H1 (cell line): ENCODE measurements around the gene COL20A1. TPM values are rescaled to one million over a fixed set of nuclear protein-coding genes. Genes with fewer than 3 reads are reported as not detected.
A peak's percentile ranks its signal among the peaks of the same experiment; 100 is the strongest.

Source experiments
- CTCF ChIA-PET: fragments of 300-600 bp; sonication (Branson Sonifier 250); formaldehyde crosslinking; loops from one replicate; lab custom pipeline; 2021; ENCODE audit not compliant: partially characterized antibody; lab: Charles Lee
- POLR2A ChIA-PET: fragments of 300-600 bp; sonication (Branson Sonifier 250); formaldehyde crosslinking; loops from one replicate; lab custom pipeline; 2021; ENCODE audit warnings: inconsistent platforms; ENCODE audit not compliant: partially characterized antibody; lab: Charles Lee
- DNase-seq, 2 experiments: peaks; one replicate each; pipeline versions ENCODE4 v3.0.0 to v3.0.0-alpha.2; 2010 to 2022; ENCODE audit warnings: low spot score in 2 of 2, low read depth in 1 of 2, mixed read lengths in 1 of 2
- FAIRE-seq: peaks from 2 replicates; lab custom pipeline; 2011; peaks lifted over from hg19 to GRCh38; lab: Jason Lieb, UNC
- H2AFZ ChIP-seq: 2 replicates; pipeline ENCODE4 v1.8.1; 2012; ENCODE audit warnings: low read length, inconsistent platforms
- H2AK5ac ChIP-seq: 2 replicates; pipeline ENCODE4 v1.6.1; 2013; ENCODE audit warnings: low read depth, low read length
- H2BK120ac ChIP-seq: replicated peaks from 2 replicates; pipeline ENCODE3; 2013; ENCODE audit warnings: low read depth, low read length, inconsistent platforms
- H2BK12ac ChIP-seq: 2 replicates; pipeline ENCODE4 v1.6.1; 2013; ENCODE audit warnings: low read depth, low read length
- H2BK15ac ChIP-seq: 2 replicates; pipeline ENCODE4 v1.6.1; 2013; ENCODE audit warnings: low read length
- H2BK20ac ChIP-seq: 2 replicates; pipeline ENCODE4 v1.6.1; 2013; ENCODE audit warnings: low read length
- H2BK5ac ChIP-seq: 2 replicates; pipeline ENCODE4 v1.6.1; 2013; ENCODE audit warnings: low read depth, low read length
- H3K14ac ChIP-seq: 2 replicates; pipeline ENCODE4 v1.6.1; 2013; ENCODE audit warnings: inconsistent platforms; ENCODE audit not compliant: insufficient read length
- H3K18ac ChIP-seq: 2 replicates; pipeline ENCODE4 v1.6.1; 2013; ENCODE audit warnings: low read length; ENCODE audit errors: extremely low read depth
- H3K23ac ChIP-seq: 2 replicates; pipeline ENCODE4 v1.6.1; 2013; ENCODE audit warnings: inconsistent platforms; ENCODE audit not compliant: insufficient read length
- H3K23me2 ChIP-seq: 2 replicates; pipeline ENCODE4 v1.6.1; 2013; ENCODE audit warnings: low read depth, low read length
- H3K27ac ChIP-seq: 2 replicates; pipeline ENCODE4 v1.6.1; 2011; ENCODE audit warnings: low read depth, low read length, inconsistent platforms
- H3K27me3 ChIP-seq, 4 experiments: replicated peaks in 1 of 4; 1 replicate in 1 of 4; 2 replicates in 3 of 4; pipeline versions ENCODE4 v1.6.1 to v1.8.1; 2011 to 2013; ENCODE audit warnings: low read length in 3 of 4, mild to moderate bottlenecking in 3 of 4, inconsistent platforms in 2 of 4, mixed read lengths in 2 of 4, moderate library complexity in 1 of 4; ENCODE audit not compliant: control insufficient read depth in 3 of 4, insufficient read depth in 3 of 4; ENCODE audit errors: extremely low read depth in 1 of 4
- H3K36me3 ChIP-seq, 4 experiments: 2 replicates each; pipeline versions ENCODE4 v1.6.1 to v1.8.1; 2011 to 2013; ENCODE audit warnings: mild to moderate bottlenecking in 4 of 4, low read length in 3 of 4, moderate library complexity in 2 of 4, control low read depth in 1 of 4, inconsistent platforms in 1 of 4; ENCODE audit not compliant: insufficient read depth in 4 of 4, control insufficient read depth in 2 of 4
- H3K4ac ChIP-seq: replicated peaks from 2 replicates; pipeline ENCODE3; 2013; ENCODE audit warnings: low read length, low read depth, mixed read lengths, inconsistent platforms; ENCODE audit not compliant: insufficient read length
- H3K4me1 ChIP-seq, 4 experiments: replicated peaks in 1 of 4; 1 replicate in 1 of 4; 2 replicates in 3 of 4; pipeline versions ENCODE4 v1.6.1 to v1.8.1; 2011 to 2013; ENCODE audit warnings: low read length in 3 of 4, inconsistent platforms in 2 of 4, mixed read lengths in 1 of 4; ENCODE audit not compliant: insufficient read depth in 4 of 4, control insufficient read depth in 3 of 4
- H3K4me2 ChIP-seq, 2 experiments: 2 replicates each; pipeline versions ENCODE4 v1.6.1 to v1.8.1; 2011 to 2013; ENCODE audit warnings: low read depth in 2 of 2, low read length in 2 of 2, control low read depth in 1 of 2, inconsistent platforms in 1 of 2, mild to moderate bottlenecking in 1 of 2; ENCODE audit not compliant: insufficient read depth in 1 of 2
- H3K4me3 ChIP-seq, 4 experiments: fragments of 200-600, 300-600 bp in 1 of 4; sonication (generic), shearing (Covaris generic), sonication (Bioruptor Twin) in 1 of 4; 2 replicates each; pipeline versions ENCODE4 v1.5.1 to v1.8.1; 2011 to 2016; ENCODE audit warnings: low read length in 4 of 4, low read depth in 3 of 4, control low read depth in 2 of 4, inconsistent platforms in 2 of 4, mild to moderate bottlenecking in 2 of 4, mixed read lengths in 1 of 4, moderate library complexity in 1 of 4; ENCODE audit not compliant: insufficient read depth in 2 of 4; ENCODE audit errors: extremely low read depth in 1 of 4
- H3K56ac ChIP-seq: replicated peaks from 2 replicates; pipeline ENCODE3; 2013; ENCODE audit warnings: low read depth, mild to moderate bottlenecking, mixed read lengths, low read length, inconsistent platforms; ENCODE audit not compliant: insufficient read length
- H3K79me1 ChIP-seq: 2 replicates; pipeline ENCODE4 v1.6.1; 2013; ENCODE audit warnings: low read depth, low read length, control low read depth
- H3K79me2 ChIP-seq, 2 experiments: 2 replicates each; pipeline versions ENCODE4 v1.6.1 to v1.8.1; 2012 to 2013; ENCODE audit warnings: low read length in 2 of 2, mild to moderate bottlenecking in 2 of 2, inconsistent platforms in 1 of 2; ENCODE audit not compliant: insufficient read depth in 2 of 2, control insufficient read depth in 1 of 2
- H3K9ac ChIP-seq, 4 experiments: replicated peaks in 1 of 4; 1 replicate in 1 of 4; 2 replicates in 3 of 4; pipeline versions ENCODE4 v1.6.1 to v1.8.1; 2011 to 2013; ENCODE audit warnings: low read depth in 3 of 4, low read length in 3 of 4, control low read depth in 2 of 4, mild to moderate bottlenecking in 2 of 4, moderate library complexity in 2 of 4, inconsistent platforms in 1 of 4; ENCODE audit errors: extremely low read depth in 1 of 4
- H3K9me3 ChIP-seq, 2 experiments: 2 replicates each; pipeline versions ENCODE4 v1.6.1 to v1.8.1; 2012 to 2013; ENCODE audit warnings: mild to moderate bottlenecking in 2 of 2, moderate library complexity in 2 of 2, control low read depth in 1 of 2, inconsistent platforms in 1 of 2, low read depth in 1 of 2, low read length in 1 of 2, mixed read lengths in 1 of 2; ENCODE audit not compliant: insufficient read depth in 2 of 2
- H4K20me1 ChIP-seq, 2 experiments: replicated peaks in 1 of 2; 2 replicates each; pipeline versions ENCODE3 to v1.8.1; 2011 to 2013; ENCODE audit warnings: inconsistent platforms in 2 of 2, low read length in 2 of 2, mild to moderate bottlenecking in 1 of 2; ENCODE audit not compliant: insufficient read depth in 2 of 2, control insufficient read depth in 1 of 2
- H4K5ac ChIP-seq: 2 replicates; pipeline ENCODE4 v1.6.1; 2013; ENCODE audit warnings: low read length, low read depth, mixed read lengths, inconsistent platforms; ENCODE audit not compliant: insufficient read length
- H4K8ac ChIP-seq: 2 replicates; pipeline ENCODE4 v1.8.0; 2013; ENCODE audit warnings: mild to moderate bottlenecking, moderate library complexity, low read length, inconsistent platforms; ENCODE audit not compliant: insufficient read depth; ENCODE audit errors: extremely low read depth
- H4K91ac ChIP-seq: replicated peaks from 2 replicates; pipeline ENCODE3; 2013; ENCODE audit warnings: low read length, mixed read lengths, inconsistent platforms; ENCODE audit not compliant: insufficient read length
- ASH2L ChIP-seq: fragments of 200-600, 300-600 bp; sonication (generic); IDR thresholded peaks from one replicate; pipeline ENCODE4 v1.7.1; 2017; ENCODE audit warnings: low read length
- CTCF ChIP-seq, 3 experiments: IDR thresholded peaks; 1 replicate in 2 of 3; 2 replicates in 1 of 3; pipeline versions ENCODE4 v1.5.1 to v1.6.1; 2011; ENCODE audit warnings: low read length in 3 of 3, mild to moderate bottlenecking in 3 of 3, inconsistent platforms in 2 of 3, low read depth in 1 of 3, moderate library complexity in 1 of 3; ENCODE audit not compliant: insufficient read depth in 1 of 3; ENCODE audit errors: control extremely low read depth in 1 of 3
- HDAC6 ChIP-seq: IDR thresholded peaks from one replicate; pipeline ENCODE4 v1.7.1; 2012; ENCODE audit warnings: low read depth, mild to moderate bottlenecking, inconsistent platforms, low read length, moderate library complexity
- JUN ChIP-seq: IDR thresholded peaks from 2 replicates; pipeline ENCODE4 v1.6.1; 2011; ENCODE audit warnings: low read depth, mild to moderate bottlenecking, improper control_type of control experiment, low read length
- KDM5A ChIP-seq: fragments of 200-600 bp; IDR thresholded peaks from 2 replicates; pipeline ENCODE4 v1.7.1; 2012; ENCODE audit warnings: mild to moderate bottlenecking, low read length, inconsistent platforms, mixed read lengths
- RBBP5 ChIP-seq: IDR thresholded peaks from 2 replicates; pipeline ENCODE4 v1.7.1; 2012; ENCODE audit warnings: low read depth, mild to moderate bottlenecking, inconsistent platforms, low read length, moderate library complexity, borderline replicate concordance
- SIN3A ChIP-seq, 2 experiments: IDR thresholded peaks in 1 of 2; conservative IDR thresholded peaks in 1 of 2; 2 replicates each; pipeline ENCODE4 v1.6.1; 2011 to 2012; ENCODE audit warnings: low read length in 2 of 2, improper control_type of control experiment in 1 of 2, low read depth in 1 of 2, mild to moderate bottlenecking in 1 of 2
- SP4 ChIP-seq: IDR thresholded peaks from 2 replicates; pipeline ENCODE4 v1.6.1; 2012; ENCODE audit warnings: low read length, inconsistent platforms
- WGBS, 2 experiments: shearing (Covaris generic) in 1 of 2; methylation state at CpG; one replicate each; pipeline versions ENCODE4 v1.1.6 to v1.1.7; 2013 to 2015; ENCODE audit warnings: low lambda C conversion rate in 2 of 2, mixed read lengths in 2 of 2, inconsistent platforms in 1 of 2, low coverage in 1 of 2, missing lambda C conversion rate in 1 of 2; ENCODE audit not compliant: insufficient replicate concordance in 2 of 2, insufficient coverage in 1 of 2, insufficient read length in 1 of 2; ENCODE audit errors: extremely low coverage in 1 of 2, missing lambda C conversion rate in 1 of 2; 5-methylcytosine and 5-hydroxymethylcytosine counted together
- polyA plus RNA-seq, 7 experiments: library from polyadenylated mRNA; depleted of rRNA in 3 of 7; stranded (reverse) in 5 of 7; unstranded in 2 of 7; fragments of >200 nt in 5 of 7; fragments of 200-250 nt in 2 of 7; gene quantifications; 1 replicate in 5 of 7; 2 replicates in 1 of 7; 4 replicates in 1 of 7; pipeline versions ENCODE4 v1.2.1 to v1.2.3, GENCODE V29; 2011 to 2013; ENCODE audit warnings: missing spikeins in 2 of 7, mixed read lengths in 2 of 7
- total RNA-seq: library from RNA; stranded (reverse); fragmentation: NEBNext Ultra II Directional; extraction: Animal tissue kit (Norgen Biotek cat#: 25700); gene quantifications from 2 replicates; pipeline ENCODE4 v1.2.1, GENCODE V29; 2021

The COL20A1 gene
- total and polyA plus RNA-seq, 2 of the 8 experiments (the other 6 are each of a cell fraction or from before 2014, with no cell fraction given), result 0.19 to 0.21 TPM

DNA sequence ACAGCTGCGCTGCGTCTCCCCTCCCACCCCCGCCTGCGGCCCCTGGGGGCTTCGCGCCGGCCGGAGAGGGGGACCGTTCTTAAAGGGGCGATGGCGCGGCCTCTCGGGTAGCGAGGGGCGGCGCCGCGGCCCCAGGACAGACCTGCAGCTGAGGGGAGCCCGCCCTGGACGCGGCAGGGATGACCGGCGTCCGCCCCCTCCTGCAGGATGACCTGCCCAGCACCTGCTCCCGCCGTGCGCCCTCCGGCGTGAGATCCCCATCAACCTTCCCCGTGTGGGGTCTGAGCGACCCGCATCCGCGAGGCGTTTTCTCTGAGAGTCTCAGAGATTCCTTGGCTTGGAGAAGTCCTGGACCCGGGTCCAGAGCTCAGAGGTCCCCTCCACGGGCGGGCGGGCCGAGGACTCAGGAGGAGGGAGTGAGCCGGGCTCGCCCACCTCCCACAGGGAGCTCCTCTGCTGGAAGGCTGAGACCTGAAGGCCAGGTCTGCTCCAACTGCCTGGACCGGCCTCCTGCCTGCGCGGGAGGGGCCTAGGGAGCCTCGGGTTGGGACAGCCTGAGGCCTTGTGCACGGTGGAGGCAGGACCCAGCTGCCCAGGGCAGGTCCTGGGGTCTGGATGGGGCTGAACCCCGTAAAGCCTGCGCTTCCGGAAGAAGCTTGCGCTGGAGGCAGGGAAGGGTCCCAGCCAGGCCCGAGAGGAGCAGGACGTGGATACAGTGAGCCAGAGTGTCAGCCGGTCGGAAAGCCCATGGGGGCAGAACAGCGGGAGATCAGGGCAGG, 38.2 kb upstream of the COL20A1 start:
- H3K79me2 ChIP-seq, result no peaks in the 10 kb centered on the region
- ChIA-PET CTCF (interaction anchor here (0.9 to 6.8 kb wide), 10 partner anchors 12 to 73 kb away, joined by 3 to 87 read pairs (median 6); partner anchors contain the start of genes ARFGAP1 and BIRC7), POLR2A (interaction anchor here (1.1 to 4.7 kb wide), 13 partner anchors 10 to 108 kb away, joined by 3 to 21 read pairs (median 4); partner anchors contain the start of genes ARFGAP1 and BIRC7)
- no peak overlapping the region for H2BK120ac ChIP-seq
- 0 out of 2 replicates have a peak overlapping the region, but pooled peaks have one; percentile 80 for H2AK5ac ChIP-seq
- H2BK20ac ChIP-seq, result no peak overlapping the region
- FAIRE-seq (no peak), DNase-seq (peak in 1 of 2 experiments; percentile 76)
- H3K4me3 ChIP-seq, result peak overlapping the region; percentile 39 to 67 (median 59)
- no peak overlapping the region for H3K14ac ChIP-seq
- H4K5ac ChIP-seq, result no peak overlapping the region
- peak overlapping the region; percentile 46; the same call in 1 of the 2 replicates for H2BK15ac ChIP-seq
- H3K23me2 ChIP-seq, result peaks cover 13% of the 10 kb centered on the region; the same call in 1 of the 2 replicates
- peak overlapping the region; percentile 95 for H3K18ac ChIP-seq
- H3K4ac ChIP-seq, result no peak overlapping the region
- H3K9ac ChIP-seq, result no peak overlapping the region
- 0 out of 2 replicates have a peak overlapping the region, but pooled peaks have one; percentile 27 for H2BK12ac ChIP-seq
- H4K8ac ChIP-seq, result peak overlapping the region; percentile 71
- H3K4me1 ChIP-seq, result peaks cover 2 to 18% (median 15%) of the 10 kb centered on the region in 4 experiments
- peaks cover 0 to 4% of the 10 kb centered on the region in 2 experiments for H4K20me1 ChIP-seq
- peak overlapping the region; percentile 82 to 97 for H3K4me2 ChIP-seq
- H3K79me1 ChIP-seq, result no peaks in the 10 kb centered on the region; the same call in 1 of the 2 replicates
- H3K27ac ChIP-seq, result no peak overlapping the region
- no peak overlapping the region for H2AFZ ChIP-seq
- H3K56ac ChIP-seq, result no peak overlapping the region
- peaks cover 4 to 51% (median 40%) of the 10 kb centered on the region in 4 experiments for H3K27me3 ChIP-seq
- H4K91ac ChIP-seq, result peak overlapping the region; percentile 58
- no peaks in the 10 kb centered on the region; a peak in 1 of 8 replicates for H3K36me3 ChIP-seq
- H3K23ac ChIP-seq, result no peak overlapping the region
- WGBS, 2 experiments, result 5% methylated on average over 26 of the region's 56 CpGs; no CpG with 5 or more reads in 1 of the 2 experiments
- H3K9me3 ChIP-seq, result no peaks in the 10 kb centered on the region
- peak overlapping the region; percentile 78; the same call in 1 of the 2 replicates for H2BK5ac ChIP-seq
- no peak; a peak in 1 of 4 replicates for TF ChIP-seq SIN3A (conservative IDR thresholded peaks at IDR 0.05 in 1 of 2, IDR thresholded peaks at IDR 0.05 in 1 of 2; ENCODE audit: low read depth in 1 of 2, low read length in 2 of 2)
- TF ChIP-seq HDAC6, result no peak
- no peak for TF ChIP-seq KDM5A
- TF ChIP-seq SP4, result no peak
- TF ChIP-seq RBBP5, result no peak
- no peak for TF ChIP-seq JUN
- TF ChIP-seq ASH2L, result no peak
- no peak for TF ChIP-seq CTCF (IDR thresholded peaks at IDR 0.05; ENCODE audit: control extremely low read depth in 1 of 3, insufficient read depth in 1 of 3, low read depth in 1 of 3, low read length in 3 of 3)
